HepG2 (cell line): ENCODE data around the gene SOWAHA. TPM values are rescaled to one million over a fixed set of nuclear protein-coding genes. Genes with fewer than 3 reads are reported as not detected.
A peak's percentile ranks its signal among the peaks of the same experiment; 100 is the strongest.

Experiments
- CENPX ChIP-seq: sonication (generic); formaldehyde crosslinking; IDR thresholded peaks from 2 replicates; pipeline ENCODE4 v1.9.0; 2021; ENCODE audit warnings: mild to moderate bottlenecking, missing genetic modification reagents, moderate library complexity
- DPF2 ChIP-seq: sonication (generic); formaldehyde crosslinking; IDR thresholded peaks from 2 replicates; pipeline ENCODE4 v1.4.0; 2020; ENCODE audit warnings: mild to moderate bottlenecking, low read depth, missing genetic modification reagents, borderline replicate concordance
- HOXA3 ChIP-seq: sonication (generic); formaldehyde crosslinking; IDR thresholded peaks from 2 replicates; pipeline ENCODE4 v1.5.0; 2020; ENCODE audit warnings: missing genetic modification reagents
- MTA1 ChIP-seq: sonication (generic); formaldehyde crosslinking; IDR thresholded peaks from 2 replicates; pipeline ENCODE4 v1.4.0; 2020; ENCODE audit warnings: missing genetic modification reagents, mild to moderate bottlenecking, borderline replicate concordance
- PAWR ChIP-seq: sonication (generic); formaldehyde crosslinking; IDR thresholded peaks from 2 replicates; pipeline ENCODE4 v1.4.0; 2020; ENCODE audit warnings: missing genetic modification reagents, mild to moderate bottlenecking, borderline replicate concordance
- RNF2 ChIP-seq: fragments of 450-650 bp; conservative IDR thresholded peaks from 2 replicates; pipeline ENCODE4 v1.6.1; 2016; ENCODE audit warnings: low read depth
- RXRA ChIP-seq: sonication (generic); formaldehyde crosslinking; IDR thresholded peaks from 2 replicates; pipeline ENCODE4 v1.5.1; 2020; ENCODE audit warnings: missing genetic modification reagents
- SMARCC2 ChIP-seq: fragments of 450-650 bp; IDR thresholded peaks from 2 replicates; pipeline ENCODE4 v1.6.1; 2017; ENCODE audit warnings: antibody characterized with exemption, mild to moderate bottlenecking
- SMC3 ChIP-seq: IDR thresholded peaks from 2 replicates; pipeline ENCODE4 v1.6.1; 2011; ENCODE audit warnings: low read length, improper control_type of control experiment
- SP4 ChIP-seq: sonication (generic); formaldehyde crosslinking; IDR thresholded peaks from 2 replicates; pipeline ENCODE4 v1.8.1; 2023; ENCODE audit warnings: mild to moderate bottlenecking, missing genetic modification reagents
- THRA ChIP-seq: sonication (generic); formaldehyde crosslinking; IDR thresholded peaks from 2 replicates; pipeline ENCODE4 v1.4.0; 2020; ENCODE audit warnings: missing genetic modification reagents, borderline replicate concordance
- TIGD3 ChIP-seq: sonication (generic); formaldehyde crosslinking; IDR thresholded peaks from 2 replicates; pipeline ENCODE4 v1.5.1; 2020; ENCODE audit warnings: mild to moderate bottlenecking, missing genetic modification reagents, borderline replicate concordance
- ZBTB7B ChIP-seq: sonication (generic); formaldehyde crosslinking; IDR thresholded peaks from 2 replicates; pipeline ENCODE4 v1.4.0; 2020; ENCODE audit warnings: missing genetic modification reagents
- ZMYM2 ChIP-seq: sonication (generic); formaldehyde crosslinking; IDR thresholded peaks from 2 replicates; pipeline ENCODE4 v1.8.0; 2022; ENCODE audit warnings: mild to moderate bottlenecking, missing genetic modification reagents
- ZNF143 ChIP-seq: sonication (generic); formaldehyde crosslinking; IDR thresholded peaks from 2 replicates; pipeline ENCODE4 v1.4.0; 2020; ENCODE audit warnings: missing genetic modification reagents
- ZNF180 ChIP-seq: sonication (generic); formaldehyde crosslinking; IDR thresholded peaks from 2 replicates; pipeline ENCODE4 v1.4.0; 2020; ENCODE audit warnings: low read depth, missing genetic modification reagents, borderline replicate concordance
- ZNF7 ChIP-seq: IDR thresholded peaks from 2 replicates; pipeline ENCODE4 v1.6.1; 2016; ENCODE audit warnings: missing biosample characterization, missing genetic modification reagents
- polyA plus RNA-seq, 8 experiments: library from polyadenylated mRNA; depleted of rRNA in 3 of 8; stranded (reverse) in 7 of 8; unstranded in 1 of 8; fragments of >200 nt; fragmentation: Illumina TruSeq in 4 of 8; extraction: Trizol in 4 of 8; gene quantifications; 2 replicates each; pipeline versions ENCODE4 v1.2.1 to v1.2.3, GENCODE V29; 2011 to 2016; ENCODE audit warnings: low read depth in 4 of 8, missing spikeins in 1 of 8, mixed read lengths in 1 of 8; ENCODE audit not compliant: insufficient read depth in 1 of 8
- total RNA-seq, 5 experiments: library from RNA; depleted of rRNA; stranded (reverse); fragments of >200 nt; fragmentation: Illumina TruSeq; extraction: Trizol; gene quantifications; 2 replicates each; pipeline ENCODE4 v1.2.3, GENCODE V29; 2016; ENCODE audit warnings: low read depth in 1 of 5
- TF ChIP-seq, protein P1 (sequence below): sonication (generic); formaldehyde crosslinking; IDR thresholded peaks from 2 replicates; pipeline ENCODE4 v1.9.0; 2021; ENCODE audit warnings: missing genetic modification reagents, mild to moderate bottlenecking, borderline replicate concordance
- TF ChIP-seq, protein P2 (sequence below): sonication (generic); formaldehyde crosslinking; IDR thresholded peaks from 2 replicates; pipeline ENCODE4 v1.5.0; 2020; ENCODE audit warnings: mild to moderate bottlenecking, missing genetic modification reagents
- TF ChIP-seq, protein P3 (sequence below): IDR thresholded peaks from 2 replicates; pipeline ENCODE4 v1.6.1; 2016; ENCODE audit warnings: low read depth
- TF ChIP-seq, protein P4 (sequence below): sonication (generic); formaldehyde crosslinking; IDR thresholded peaks from 2 replicates; pipeline ENCODE4 v1.5.0; 2020; ENCODE audit warnings: mild to moderate bottlenecking, missing genetic modification reagents

SOWAHA gene
- total and polyA plus RNA-seq, 2 of the 13 experiments (the other 11 are each of a cell fraction or from before 2014, with no cell fraction given), result 0.95 to 1.9 TPM

DNA sequence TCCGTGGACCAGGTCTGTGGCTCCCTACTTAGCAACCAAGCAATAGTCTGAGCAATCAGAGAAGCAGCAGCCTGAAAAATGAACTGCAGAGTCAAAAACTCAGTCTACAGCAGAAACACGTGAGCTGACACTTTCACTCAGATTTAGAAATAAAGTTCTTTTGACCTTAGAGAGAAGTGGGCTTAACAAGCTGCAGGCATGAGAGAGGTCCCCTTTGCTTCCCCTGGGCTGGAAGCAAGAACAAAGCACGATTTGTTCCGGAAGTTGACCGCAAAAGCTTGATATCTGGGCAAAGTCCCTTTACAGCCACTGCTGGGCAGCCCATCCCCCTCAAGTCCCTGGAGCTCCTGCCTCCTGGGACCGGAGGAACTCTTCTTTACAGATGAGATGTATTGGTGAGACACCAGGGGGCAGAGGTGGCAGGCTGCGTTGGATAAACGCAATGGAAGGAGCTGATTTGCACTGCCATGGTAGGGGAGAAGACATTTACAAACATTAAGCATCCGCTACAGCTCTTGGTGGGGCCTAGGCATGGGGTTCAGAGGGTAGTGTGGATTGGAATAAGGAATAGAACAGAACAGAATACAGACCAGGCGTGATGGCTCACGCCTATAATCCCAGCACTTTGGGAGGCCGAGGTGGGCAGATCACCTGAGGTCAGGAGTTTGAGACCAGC lies 5.8 kb upstream of the SOWAHA start (continued):
- TF ChIP-seq THRA (CRISPR knock-in tag) (peak; percentile 79; the same call in 1 of the 2 replicates), RXRA (peak; percentile 81), HOXA3 (CRISPR knock-in tag) (peak; percentile 87), SMC3 (peak; percentile 97), PAWR (CRISPR knock-in tag) (no peak), ZNF143 (no peak), ZBTB7B (peak; percentile 89; the same call in 1 of the 2 replicates), SP4 (CRISPR knock-in tag) (no peak; the same call in 1 of the 2 replicates), MTA1 (CRISPR knock-in tag) (peak; percentile 87), RNF2 (no peak), ZNF180 (no peak), SMARCC2 (no peak), CENPX (CRISPR knock-in tag) (no peak), ZNF7 (CRISPR knock-in tag) (no peak), TIGD3 (CRISPR knock-in tag) (no peak), DPF2 (CRISPR knock-in tag) (peak; percentile 71; the same call in 1 of the 2 replicates), ZMYM2 (CRISPR knock-in tag) (peak; percentile 81; the same call in 1 of the 2 replicates)
- TF ChIP-seq, protein P1, sequence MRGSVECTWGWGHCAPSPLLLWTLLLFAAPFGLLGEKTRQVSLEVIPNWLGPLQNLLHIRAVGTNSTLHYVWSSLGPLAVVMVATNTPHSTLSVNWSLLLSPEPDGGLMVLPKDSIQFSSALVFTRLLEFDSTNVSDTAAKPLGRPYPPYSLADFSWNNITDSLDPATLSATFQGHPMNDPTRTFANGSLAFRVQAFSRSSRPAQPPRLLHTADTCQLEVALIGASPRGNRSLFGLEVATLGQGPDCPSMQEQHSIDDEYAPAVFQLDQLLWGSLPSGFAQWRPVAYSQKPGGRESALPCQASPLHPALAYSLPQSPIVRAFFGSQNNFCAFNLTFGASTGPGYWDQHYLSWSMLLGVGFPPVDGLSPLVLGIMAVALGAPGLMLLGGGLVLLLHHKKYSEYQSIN, result no peak
- TF ChIP-seq, protein P2, sequence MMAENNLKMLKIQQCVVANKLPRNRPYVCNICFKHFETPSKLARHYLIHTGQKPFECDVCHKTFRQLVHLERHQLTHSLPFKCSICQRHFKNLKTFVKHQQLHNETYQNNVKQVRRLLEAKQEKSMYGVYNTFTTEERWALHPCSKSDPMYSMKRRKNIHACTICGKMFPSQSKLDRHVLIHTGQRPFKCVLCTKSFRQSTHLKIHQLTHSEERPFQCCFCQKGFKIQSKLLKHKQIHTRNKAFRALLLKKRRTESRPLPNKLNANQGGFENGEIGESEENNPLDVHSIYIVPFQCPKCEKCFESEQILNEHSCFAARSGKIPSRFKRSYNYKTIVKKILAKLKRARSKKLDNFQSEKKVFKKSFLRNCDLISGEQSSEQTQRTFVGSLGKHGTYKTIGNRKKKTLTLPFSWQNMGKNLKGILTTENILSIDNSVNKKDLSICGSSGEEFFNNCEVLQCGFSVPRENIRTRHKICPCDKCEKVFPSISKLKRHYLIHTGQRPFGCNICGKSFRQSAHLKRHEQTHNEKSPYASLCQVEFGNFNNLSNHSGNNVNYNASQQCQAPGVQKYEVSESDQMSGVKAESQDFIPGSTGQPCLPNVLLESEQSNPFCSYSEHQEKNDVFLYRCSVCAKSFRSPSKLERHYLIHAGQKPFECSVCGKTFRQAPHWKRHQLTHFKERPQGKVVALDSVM (CRISPR knock-in tag), result peak; percentile 61; the same call in 1 of the 2 replicates
- TF ChIP-seq, protein P3, sequence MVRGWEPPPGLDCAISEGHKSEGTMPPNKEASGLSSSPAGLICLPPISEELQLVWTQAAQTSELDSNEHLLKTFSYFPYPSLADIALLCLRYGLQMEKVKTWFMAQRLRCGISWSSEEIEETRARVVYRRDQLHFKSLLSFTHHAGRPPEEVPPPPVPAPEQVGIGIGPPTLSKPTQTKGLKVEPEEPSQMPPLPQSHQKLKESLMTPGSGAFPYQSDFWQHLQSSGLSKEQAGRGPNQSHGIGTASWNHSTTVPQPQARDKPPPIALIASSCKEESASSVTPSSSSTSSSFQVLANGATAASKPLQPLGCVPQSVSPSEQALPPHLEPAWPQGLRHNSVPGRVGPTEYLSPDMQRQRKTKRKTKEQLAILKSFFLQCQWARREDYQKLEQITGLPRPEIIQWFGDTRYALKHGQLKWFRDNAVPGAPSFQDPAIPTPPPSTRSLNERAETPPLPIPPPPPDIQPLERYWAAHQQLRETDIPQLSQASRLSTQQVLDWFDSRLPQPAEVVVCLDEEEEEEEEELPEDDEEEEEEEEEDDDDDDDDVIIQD (CRISPR knock-in tag), result peak; percentile 71
- TF ChIP-seq, protein P4, sequence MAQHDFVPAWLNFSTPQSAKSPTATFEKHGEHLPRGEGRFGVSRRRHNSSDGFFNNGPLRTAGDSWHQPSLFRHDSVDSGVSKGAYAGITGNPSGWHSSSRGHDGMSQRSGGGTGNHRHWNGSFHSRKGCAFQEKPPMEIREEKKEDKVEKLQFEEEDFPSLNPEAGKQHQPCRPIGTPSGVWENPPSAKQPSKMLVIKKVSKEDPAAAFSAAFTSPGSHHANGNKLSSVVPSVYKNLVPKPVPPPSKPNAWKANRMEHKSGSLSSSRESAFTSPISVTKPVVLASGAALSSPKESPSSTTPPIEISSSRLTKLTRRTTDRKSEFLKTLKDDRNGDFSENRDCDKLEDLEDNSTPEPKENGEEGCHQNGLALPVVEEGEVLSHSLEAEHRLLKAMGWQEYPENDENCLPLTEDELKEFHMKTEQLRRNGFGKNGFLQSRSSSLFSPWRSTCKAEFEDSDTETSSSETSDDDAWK (CRISPR knock-in tag), result no peak
